H1 (cell line): ENCODE results near the gene TANC1.

Experiments
- SUZ12 ChIP-seq: fragments of 200-600 bp; sonication (generic); IDR thresholded peaks from 2 replicates; pipeline ENCODE4 v1.6.1; 2012; ENCODE audit warnings: mild to moderate bottlenecking, inconsistent platforms, low read length, moderate library complexity, mixed read lengths
- TF ChIP-seq, protein P1 (sequence below): IDR thresholded peaks from 2 replicates; pipeline ENCODE4 v1.6.1; 2012; ENCODE audit warnings: inconsistent platforms

DNA sequence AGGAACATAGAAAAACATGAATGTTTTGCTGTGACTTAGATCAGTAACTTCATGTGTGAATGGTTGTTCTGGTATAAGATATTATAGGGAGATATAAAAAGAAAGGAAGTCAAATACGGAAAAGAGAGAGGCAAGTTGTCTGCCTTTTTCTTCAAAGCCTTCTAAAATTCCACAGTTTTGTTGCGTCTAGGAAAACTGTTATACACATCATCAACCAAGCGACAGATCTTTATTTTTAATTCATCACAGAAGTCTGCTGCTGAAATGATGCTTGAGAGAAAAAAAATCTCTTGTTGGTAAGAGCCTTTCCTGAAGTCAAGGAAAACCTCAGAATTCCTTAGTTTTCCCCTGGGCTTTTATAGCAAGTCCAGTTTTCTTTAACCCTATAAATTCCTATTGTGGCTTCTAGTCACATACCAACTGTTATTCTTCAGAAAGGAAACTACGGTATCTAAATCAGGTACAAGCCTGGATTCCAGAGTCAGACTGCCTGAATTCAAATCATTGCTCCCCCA lies 36.3 kb upstream of the TANC1 start:
- TF ChIP-seq, protein P1, sequence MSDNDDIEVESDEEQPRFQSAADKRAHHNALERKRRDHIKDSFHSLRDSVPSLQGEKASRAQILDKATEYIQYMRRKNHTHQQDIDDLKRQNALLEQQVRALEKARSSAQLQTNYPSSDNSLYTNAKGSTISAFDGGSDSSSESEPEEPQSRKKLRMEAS, result no peak
- no peak for TF ChIP-seq SUZ12
